GM12878 (cell line): ENCODE measurements around the gene NUBP1. TPM values are rescaled to one million over a fixed set of nuclear protein-coding genes. Genes with fewer than 3 reads are reported as not detected.

Source experiments
- ATAC-seq: fragments of 200-7000 bp; cut with Tn5 transposase; 3 replicates; pipeline ENCODE4 v1.9.1; 2020; ENCODE audit warnings: mild to moderate bottlenecking, moderate library complexity
- BruUV-seq: library from RNA; stranded (reverse); fragments of 400-500 nt; replicated peaks from 2 replicates; lab custom pipeline; 2021; lab: Mats Ljungman, UMichigan
- CTCF ChIA-PET: fragments of 300-600 bp; sonication (Branson Sonifier 250); formaldehyde crosslinking; extraction: SDS; loops from one replicate; lab custom pipeline; 2021; ENCODE audit warnings: inconsistent platforms; lab: Yijun Ruan, JAX
- POLR2A ChIA-PET: fragments of 350-600 bp; formaldehyde crosslinking; extraction: SDS; loops from one replicate; lab custom pipeline; 2021; ENCODE audit warnings: inconsistent platforms; lab: Charles Lee
- RAD21 ChIA-PET: fragments of 300-600 bp; sonication (Branson Sonifier 250); formaldehyde crosslinking; loops from one replicate; lab custom pipeline; 2023; ENCODE audit warnings: antibody characterized with exemption; ENCODE audit not compliant: unreplicated experiment; lab: Charles Lee
- SMC1A ChIA-PET: fragments of 300-600 bp; sonication (Branson Sonifier 250); formaldehyde crosslinking; loops from one replicate; lab custom pipeline; 2023; ENCODE audit not compliant: unreplicated experiment, uncharacterized antibody; lab: Charles Lee
- DNase-seq: peaks from one replicate; pipeline ENCODE4 v3.0.0-alpha.2; 2011; ENCODE audit warnings: low read depth, low spot score
- FAIRE-seq: peaks from 3 replicates; lab custom pipeline; 2011; peaks lifted over from hg19 to GRCh38; lab: Jason Lieb, UNC
- H2AFZ ChIP-seq: 2 replicates; pipeline ENCODE4 v1.6.0; 2011; ENCODE audit warnings: low read depth, low read length, control low read depth; ENCODE audit not compliant: control insufficient read depth
- H3K27ac ChIP-seq: 2 replicates; pipeline ENCODE4 v1.5.1; 2011; ENCODE audit warnings: control low read depth; ENCODE audit not compliant: control insufficient read depth, insufficient read depth
- H3K27me3 ChIP-seq, 2 experiments: replicated peaks in 1 of 2; 2 replicates each; pipeline versions ENCODE4 v1.6.0 to v1.6.1; 2011; ENCODE audit warnings: low read length in 1 of 2; ENCODE audit not compliant: control insufficient read depth in 2 of 2, insufficient read depth in 2 of 2
- H3K36me3 ChIP-seq, 2 experiments: 2 replicates each; pipeline ENCODE4 v1.5.1; 2011; ENCODE audit warnings: low read length in 1 of 2; ENCODE audit not compliant: control insufficient read depth in 2 of 2, insufficient read depth in 2 of 2
- H3K4me1 ChIP-seq: 2 replicates; pipeline ENCODE4 v1.6.1; 2011; ENCODE audit warnings: mild to moderate bottlenecking, low read length, moderate library complexity, mixed read lengths; ENCODE audit not compliant: control insufficient read depth, insufficient read depth
- H3K4me2 ChIP-seq: 2 replicates; pipeline ENCODE4 v1.6.0; 2011; ENCODE audit warnings: control low read depth; ENCODE audit not compliant: control insufficient read depth, insufficient read depth
- H3K4me3 ChIP-seq: fragments of 200-600 bp; sonication (generic); 2 replicates; pipeline ENCODE4 v1.5.1; 2016
- H3K79me2 ChIP-seq: 2 replicates; pipeline ENCODE4 v1.6.0; 2011; ENCODE audit warnings: low read length; ENCODE audit not compliant: control insufficient read depth, insufficient read depth
- H3K9ac ChIP-seq: 2 replicates; pipeline ENCODE4 v1.8.0; 2011; ENCODE audit warnings: low read length, control low read depth, mixed read lengths; ENCODE audit not compliant: control insufficient read depth, insufficient read depth
- H3K9me3 ChIP-seq: replicated peaks from 3 replicates; pipeline ENCODE4 v1.5.1; 2011; ENCODE audit warnings: mild to moderate bottlenecking, low read length; ENCODE audit not compliant: control insufficient read depth, insufficient read depth
- H4K20me1 ChIP-seq: 2 replicates; pipeline ENCODE4 v1.6.0; 2011; ENCODE audit not compliant: control insufficient read depth, insufficient read depth
- EED ChIP-seq: sonication (generic); IDR thresholded peaks from 2 replicates; pipeline ENCODE4 v1.6.1; 2016; ENCODE audit warnings: antibody characterized with exemption, low read depth
- EZH2 ChIP-seq: IDR thresholded peaks from 2 replicates; pipeline ENCODE4 v1.6.1; 2012; ENCODE audit warnings: low read depth, mild to moderate bottlenecking, control low read depth, inconsistent platforms, low read length, borderline replicate concordance; ENCODE audit not compliant: control insufficient read depth
- HDAC6 ChIP-seq: fragments of 200-600 bp; sonication (generic); IDR thresholded peaks from one replicate; pipeline ENCODE4 v1.8.0; 2017; ENCODE audit warnings: antibody characterized with exemption; ENCODE audit not compliant: unreplicated experiment
- IKZF2 ChIP-seq, 2 experiments: fragments of 450-650 bp; IDR thresholded peaks; 2 replicates each; pipeline ENCODE4 v1.6.1; 2017; ENCODE audit warnings: mild to moderate bottlenecking in 2 of 2, moderate library complexity in 2 of 2
- RAD21 ChIP-seq: IDR thresholded peaks from 2 replicates; pipeline ENCODE4 v1.6.1; 2011; ENCODE audit warnings: mild to moderate bottlenecking, low read depth, low read length, moderate library complexity; ENCODE audit not compliant: insufficient read depth
- SPI1 ChIP-seq: IDR thresholded peaks from 2 replicates; pipeline ENCODE4 v1.6.1; 2011; ENCODE audit warnings: low read depth, mild to moderate bottlenecking, low read length, moderate library complexity, borderline replicate concordance; ENCODE audit not compliant: insufficient read depth
- SUZ12 ChIP-seq: fragments of 200-600 bp; sonication (generic); IDR thresholded peaks from one replicate; pipeline ENCODE4 v1.6.1; 2018; ENCODE audit warnings: antibody characterized with exemption, mild to moderate bottlenecking; ENCODE audit not compliant: unreplicated experiment
- WGBS: methylation state at CpG from one replicate; pipeline ENCODE4 v1.1.6; 2016; ENCODE audit warnings: low lambda C conversion rate; ENCODE audit not compliant: insufficient replicate concordance, insufficient coverage; ENCODE audit errors: missing lambda C conversion rate; 5-methylcytosine and 5-hydroxymethylcytosine counted together
- in situ Hi-C: fragments of 300-500 bp; cut with MboI; formaldehyde crosslinking; loops from 9 replicates; pipeline ENCODE4 v1.14.3; 2018; ENCODE audit warnings: mixed read lengths
- intact Hi-C: fragments of 100-400 bp; cut with micrococcal nuclease; formaldehyde crosslinking; loops from one replicate; pipeline ENCODE4 v1.14.2; 2022; ENCODE audit not compliant: unreplicated experiment
- polyA plus RNA-seq, 11 experiments: library from polyadenylated mRNA; depleted of rRNA in 4 of 11; unstranded in 6 of 11; stranded (reverse) in 5 of 11; fragments of >200 nt; fragmentation: Nextera tagmentation in 4 of 11; fragmentation: Illumina TruSeq in 1 of 11; extraction: Ambion mirVana in 4 of 11; extraction: Trizol in 1 of 11; gene quantifications; 1 replicate in 1 of 11; 2 replicates in 10 of 11; pipeline versions ENCODE4 v1.2.1 to v1.2.3, GENCODE V29; 2011 to 2016; ENCODE audit warnings: inconsistent platforms in 2 of 11, missing spikeins in 2 of 11, low read depth in 1 of 11
- total RNA-seq, 4 experiments: library from RNA; depleted of rRNA in 3 of 4; stranded (reverse); fragments of >200 nt in 3 of 4; fragmentation: Illumina TruSeq in 1 of 4; extraction: Trizol in 1 of 4; gene quantifications; 2 replicates each; pipeline versions ENCODE4 v1.2.1 to v1.2.3, GENCODE V29; 2013 to 2021
- TF ChIP-seq, protein P1 (sequence below): fragments of 450-650 bp; IDR thresholded peaks from 2 replicates; pipeline ENCODE4 v1.6.1; 2017; ENCODE audit warnings: mild to moderate bottlenecking, low read depth, inconsistent platforms; ENCODE audit not compliant: poor library complexity, severe bottlenecking
- TF ChIP-seq, protein P2 (sequence below), 3 experiments: IDR thresholded peaks in 2 of 3; conservative IDR thresholded peaks in 1 of 3; 2 replicates each; pipeline ENCODE4 v1.5.1; 2011; ENCODE audit warnings: low read depth in 3 of 3, low read length in 3 of 3, mild to moderate bottlenecking in 3 of 3, control low read depth in 2 of 3, moderate library complexity in 2 of 3, inconsistent platforms in 1 of 3, mixed read lengths in 1 of 3; ENCODE audit not compliant: control insufficient read depth in 2 of 3, insufficient read depth in 1 of 3; ENCODE audit errors: extremely low read depth in 1 of 3

NUBP1 gene
- total and polyA plus RNA-seq, 10 of the 15 experiments (the other 5 are each of a cell fraction or from before 2014, with no cell fraction given) = 31.0 to 74.9 (median 58.3) TPM

DNA sequence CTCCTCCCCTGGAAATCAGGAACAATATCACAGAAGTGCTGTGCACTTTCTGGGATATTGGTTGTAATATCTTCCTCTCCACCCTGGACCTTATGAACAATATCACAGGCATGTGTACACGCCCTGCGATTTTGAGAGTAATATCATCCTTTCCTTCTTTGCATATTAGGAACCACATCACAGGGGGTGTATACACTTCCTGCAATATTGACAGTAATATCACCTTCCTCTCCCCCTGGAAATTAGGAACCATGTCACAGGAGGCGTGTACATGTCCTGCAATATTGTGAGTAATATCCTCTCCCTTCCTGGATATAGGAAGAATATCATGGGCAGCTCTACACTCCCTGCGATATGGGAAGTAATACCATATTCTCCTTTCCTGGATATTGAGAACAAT lies 34.7 kb upstream of the NUBP1 start:
- Histone ChIP-seq H3K4me2 (no peak overlapping the region), H2AFZ (no peak overlapping the region), H3K4me3 (no peak overlapping the region), H3K4me1 (no peaks in the 10 kb centered on the region), H4K20me1 (no peaks in the 10 kb centered on the region), H3K9ac (no peak overlapping the region), H3K79me2 (no peaks in the 10 kb centered on the region), H3K9me3 (no peaks in the 10 kb centered on the region; the same call in 2 of the 3 replicates), H3K27ac (no peak overlapping the region), H3K27me3 (no peaks in the 10 kb centered on the region), H3K36me3 (no peaks in the 10 kb centered on the region)
- intact Hi-C loops (no loop called here), in situ Hi-C loops (no loop called here)
- 23% methylated on average over 4 of the region's 4 CpGs for WGBS
- ChIA-PET RAD21 (no interaction called here), SMC1A (no interaction called here), POLR2A (no interaction called here), CTCF (no interaction called here)
- no TSS peak for BruUV-seq
- ATAC-seq (no peak), FAIRE-seq (no peak), DNase-seq (no peak)
- TF ChIP-seq EZH2 (no peak), SUZ12 (no peak), RAD21 (no peak), SPI1 (no peak), IKZF2 (IDR thresholded peaks at IDR 0.05) (no peak), EED (no peak), HDAC6 (no peak)
- TF ChIP-seq, protein P1, sequence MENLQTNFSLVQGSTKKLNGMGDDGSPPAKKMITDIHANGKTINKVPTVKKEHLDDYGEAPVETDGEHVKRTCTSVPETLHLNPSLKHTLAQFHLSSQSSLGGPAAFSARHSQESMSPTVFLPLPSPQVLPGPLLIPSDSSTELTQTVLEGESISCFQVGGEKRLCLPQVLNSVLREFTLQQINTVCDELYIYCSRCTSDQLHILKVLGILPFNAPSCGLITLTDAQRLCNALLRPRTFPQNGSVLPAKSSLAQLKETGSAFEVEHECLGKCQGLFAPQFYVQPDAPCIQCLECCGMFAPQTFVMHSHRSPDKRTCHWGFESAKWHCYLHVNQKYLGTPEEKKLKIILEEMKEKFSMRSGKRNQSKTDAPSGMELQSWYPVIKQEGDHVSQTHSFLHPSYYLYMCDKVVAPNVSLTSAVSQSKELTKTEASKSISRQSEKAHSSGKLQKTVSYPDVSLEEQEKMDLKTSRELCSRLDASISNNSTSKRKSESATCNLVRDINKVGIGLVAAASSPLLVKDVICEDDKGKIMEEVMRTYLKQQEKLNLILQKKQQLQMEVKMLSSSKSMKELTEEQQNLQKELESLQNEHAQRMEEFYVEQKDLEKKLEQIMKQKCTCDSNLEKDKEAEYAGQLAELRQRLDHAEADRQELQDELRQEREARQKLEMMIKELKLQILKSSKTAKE = no peak
- TF ChIP-seq, protein P2, sequence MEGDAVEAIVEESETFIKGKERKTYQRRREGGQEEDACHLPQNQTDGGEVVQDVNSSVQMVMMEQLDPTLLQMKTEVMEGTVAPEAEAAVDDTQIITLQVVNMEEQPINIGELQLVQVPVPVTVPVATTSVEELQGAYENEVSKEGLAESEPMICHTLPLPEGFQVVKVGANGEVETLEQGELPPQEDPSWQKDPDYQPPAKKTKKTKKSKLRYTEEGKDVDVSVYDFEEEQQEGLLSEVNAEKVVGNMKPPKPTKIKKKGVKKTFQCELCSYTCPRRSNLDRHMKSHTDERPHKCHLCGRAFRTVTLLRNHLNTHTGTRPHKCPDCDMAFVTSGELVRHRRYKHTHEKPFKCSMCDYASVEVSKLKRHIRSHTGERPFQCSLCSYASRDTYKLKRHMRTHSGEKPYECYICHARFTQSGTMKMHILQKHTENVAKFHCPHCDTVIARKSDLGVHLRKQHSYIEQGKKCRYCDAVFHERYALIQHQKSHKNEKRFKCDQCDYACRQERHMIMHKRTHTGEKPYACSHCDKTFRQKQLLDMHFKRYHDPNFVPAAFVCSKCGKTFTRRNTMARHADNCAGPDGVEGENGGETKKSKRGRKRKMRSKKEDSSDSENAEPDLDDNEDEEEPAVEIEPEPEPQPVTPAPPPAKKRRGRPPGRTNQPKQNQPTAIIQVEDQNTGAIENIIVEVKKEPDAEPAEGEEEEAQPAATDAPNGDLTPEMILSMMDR (IDR thresholded peaks at IDR 0.05 in 2 of 3, conservative IDR thresholded peaks at IDR 0.05 in 1 of 3; ENCODE audit: control insufficient read depth in 2 of 3, extremely low read depth in 1 of 3, insufficient read depth in 1 of 3, low read depth in 3 of 3, low read length in 3 of 3) = no peak
